NCI-H526 (cell line): ENCODE results near the gene CDC7.
"Not testable (repeated sequence)": the region's sequence is repeated elsewhere in the genome, so short reads cannot be mapped to it uniquely, and the experiment has no call there.

ENCODE experiments used
- DNase-seq, 2 experiments: peaks; one replicate each; lab custom pipeline; 2025; lab: John Stamatoyannopoulos, UW

Gene CDC7

GRCh38 chr1:91500756-91501522 lies at the start of gene CDC7:
CDC7 (plus strand) TSS chr1:91500851; CDS start chr1:91501717, 866 bp downstream.
- peak; percentile 84 to 97 for DNase-seq

GRCh38 chr1:91454136-91454535 lies 46.5 kb upstream of the CDC7 start:
- DNase-seq: no peak

GRCh38 chr1:91455334-91455733 lies 45.3 kb upstream of the CDC7 start:
- DNase-seq: no peak

DNA sequence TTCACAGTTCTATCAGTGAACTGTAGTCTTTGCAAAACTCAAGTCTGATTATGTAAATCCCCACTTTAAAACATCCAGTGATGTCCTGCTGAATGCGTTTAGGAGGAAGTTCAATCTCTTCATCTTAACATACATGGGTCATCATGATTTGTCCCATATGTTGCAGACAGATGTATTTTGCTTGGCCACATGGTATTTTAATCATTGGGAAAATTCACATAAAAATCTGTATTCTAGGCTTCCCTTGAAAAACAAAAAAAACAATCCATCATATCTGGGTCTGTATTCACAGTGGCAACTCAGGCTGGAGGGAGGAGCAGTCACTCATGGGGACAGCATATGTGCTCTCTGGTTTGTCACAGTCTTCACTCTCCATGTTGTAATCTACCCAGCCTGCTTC lies 44.8 kb upstream of the CDC7 start:
- no peak for DNase-seq

DNA sequence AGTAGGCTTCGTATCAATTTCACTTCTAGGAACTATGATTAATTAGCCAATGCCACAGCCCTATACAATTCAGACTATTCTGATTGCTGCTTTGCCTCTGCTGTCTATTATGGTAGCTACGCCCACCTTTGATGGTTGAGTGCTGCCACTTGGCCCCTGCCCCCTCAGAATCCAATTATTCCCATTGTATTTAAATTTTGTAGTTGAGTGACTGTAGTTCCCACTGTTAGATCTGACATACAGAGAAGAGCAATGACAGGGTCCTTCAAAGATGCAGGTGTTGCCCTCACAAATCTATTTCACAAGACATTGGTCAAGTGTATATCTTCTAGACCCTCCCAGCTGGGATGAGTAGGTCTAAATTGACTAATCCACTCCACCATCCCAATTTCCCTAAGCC lies 35.3 kb upstream of the CDC7 start:
- not testable (repeated sequence) for DNase-seq

- no peak for DNase-seq
Measured at GRCh38 chr1:91476533-91477217, 24.0 kb upstream of the CDC7 start.

DNA sequence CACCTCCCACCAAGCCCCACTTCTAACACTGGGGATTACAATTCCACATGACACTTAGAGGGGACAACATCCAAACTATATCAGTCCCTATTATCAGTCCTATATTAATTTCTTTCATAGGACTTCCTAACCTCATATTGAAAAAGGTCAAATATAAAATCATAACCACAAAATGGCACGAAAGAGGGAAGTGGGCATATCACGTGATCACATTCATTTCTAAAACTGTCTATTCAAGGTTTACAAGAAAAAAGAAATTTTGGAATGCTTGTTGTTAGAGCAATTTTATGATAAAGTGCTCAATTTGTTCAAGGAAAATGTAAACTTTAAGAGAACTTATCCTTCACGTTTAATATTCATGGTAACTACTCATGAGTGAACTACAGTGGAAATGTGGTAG lies 13.2 kb upstream of the CDC7 start:
- no peak for DNase-seq

- DNase-seq: no peak
Measured at GRCh38 chr1:91490501-91490900, 10.2 kb upstream of the CDC7 start.

DNA sequence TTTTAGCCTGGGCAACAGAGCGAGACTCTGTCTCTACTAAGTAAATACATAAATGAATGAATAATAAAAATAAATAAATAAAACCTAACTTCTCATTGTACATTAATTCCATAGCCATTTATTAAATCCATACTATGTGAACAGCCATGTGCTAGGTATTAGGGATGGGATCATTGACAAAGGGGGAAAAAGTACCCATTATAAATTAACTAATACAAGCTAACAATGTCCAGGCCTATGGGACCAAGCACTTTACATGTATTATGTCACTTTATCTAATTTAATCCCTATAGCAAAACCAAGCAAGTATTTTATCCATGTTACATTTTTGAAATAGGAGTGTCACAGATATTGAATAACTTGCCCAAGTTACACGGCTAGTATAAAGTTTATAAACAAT lies 2.6 kb upstream of the CDC7 start:
- no peak for DNase-seq

DNA sequence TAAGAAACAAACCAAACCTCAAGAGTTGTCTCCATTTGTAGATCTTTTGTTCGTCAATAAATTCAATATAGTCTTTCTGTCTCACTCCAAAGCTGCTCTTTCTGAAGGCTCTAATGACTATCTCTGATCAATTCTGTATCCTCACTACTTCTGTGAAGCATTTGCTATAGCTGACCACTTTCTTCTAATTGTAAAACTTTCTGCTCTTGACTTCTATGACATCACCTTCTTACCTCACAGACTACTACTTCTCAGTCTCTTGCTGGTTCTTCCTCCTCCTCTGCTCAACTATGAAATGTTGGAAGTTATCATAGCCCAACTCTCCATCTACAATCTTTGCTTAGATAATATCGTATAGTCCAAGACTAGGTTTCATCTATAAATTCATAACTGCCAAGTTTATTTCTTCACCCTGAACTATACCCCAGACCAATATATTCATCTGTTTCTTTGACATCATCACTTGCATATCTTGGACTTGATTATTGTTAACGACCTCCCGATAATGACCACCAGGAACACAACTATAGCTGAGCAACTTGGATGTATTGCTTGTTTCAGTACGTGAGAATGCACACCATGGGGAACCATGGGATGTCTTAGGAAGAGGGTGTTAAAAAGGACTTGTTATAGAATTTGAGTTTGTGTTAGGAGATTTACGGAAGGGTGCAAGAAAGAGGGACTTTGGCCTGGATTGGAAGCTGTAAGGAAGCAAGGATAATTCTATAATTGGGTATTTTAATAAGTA lies 2.0 kb upstream of the CDC7 start:
- no peak for DNase-seq

GRCh38 chr1:91499346-91499745 lies 1.3 kb upstream of the CDC7 start:
- DNase-seq: no peak

- peak in 1 of 2 experiments; percentile 37 for DNase-seq
Measured at GRCh38 chr1:91499904-91500755, 521 bp upstream of the CDC7 start.

DNA sequence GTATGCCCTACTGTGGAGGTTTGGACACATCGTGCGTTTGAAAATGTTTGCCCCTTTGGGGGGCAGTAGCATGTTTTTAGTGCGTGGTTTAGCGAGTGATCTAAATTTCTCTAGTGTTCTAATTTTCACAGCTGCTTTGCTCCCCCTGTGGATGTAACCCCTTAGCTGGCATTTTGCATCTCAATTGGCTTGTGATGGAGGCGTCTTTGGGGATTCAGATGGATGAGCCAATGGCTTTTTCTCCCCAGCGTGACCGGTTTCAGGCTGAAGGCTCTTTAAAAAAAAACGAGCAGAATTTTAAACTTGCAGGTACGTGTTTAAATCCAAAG lies 836 bp downstream of the CDC7 start:
- DNase-seq: peak; percentile 77 to 84

DNA sequence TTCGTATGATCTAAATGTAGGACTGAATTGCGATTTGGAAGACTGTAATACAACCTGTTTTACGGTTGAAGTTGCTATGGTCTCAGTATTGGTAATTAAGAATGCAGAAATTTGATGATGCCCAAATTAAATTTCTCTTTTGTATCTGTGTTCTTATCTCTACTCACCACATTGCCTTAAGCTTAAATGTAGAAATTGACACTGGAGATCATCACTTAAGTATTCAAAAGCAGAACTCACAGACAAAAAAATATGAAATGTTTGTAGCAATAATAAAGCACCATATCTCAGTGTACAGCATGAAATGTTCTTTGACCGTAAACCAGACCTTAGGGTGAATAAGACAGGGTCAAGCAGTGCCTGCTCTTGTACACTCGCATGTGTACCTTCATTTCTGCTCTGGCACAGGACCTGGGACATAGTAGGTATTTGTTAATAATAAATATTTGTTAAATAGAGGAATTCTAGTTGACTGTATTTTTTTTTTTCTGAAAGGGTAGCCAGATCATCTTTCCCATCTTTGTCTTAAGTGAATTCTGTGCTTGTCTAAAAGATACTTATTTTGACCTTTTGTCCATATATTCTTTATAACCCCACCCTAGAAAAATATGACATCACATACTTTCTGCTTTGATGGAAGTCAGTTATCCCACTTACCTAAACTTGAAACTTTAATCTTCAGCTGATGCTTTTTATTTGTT lies 1.5 kb downstream of the CDC7 start:
- peak in 1 of 2 experiments; percentile 12 for DNase-seq

GRCh38 chr1:91502672-91503184 lies 2.1 kb downstream of the CDC7 start:
- peak; percentile 7 to 51 for DNase-seq

GRCh38 chr1:91503332-91503900 lies 2.8 kb downstream of the CDC7 start:
- DNase-seq: no peak

GRCh38 chr1:91503975-91504530 lies 3.4 kb downstream of the CDC7 start:
- DNase-seq: no peak

DNA sequence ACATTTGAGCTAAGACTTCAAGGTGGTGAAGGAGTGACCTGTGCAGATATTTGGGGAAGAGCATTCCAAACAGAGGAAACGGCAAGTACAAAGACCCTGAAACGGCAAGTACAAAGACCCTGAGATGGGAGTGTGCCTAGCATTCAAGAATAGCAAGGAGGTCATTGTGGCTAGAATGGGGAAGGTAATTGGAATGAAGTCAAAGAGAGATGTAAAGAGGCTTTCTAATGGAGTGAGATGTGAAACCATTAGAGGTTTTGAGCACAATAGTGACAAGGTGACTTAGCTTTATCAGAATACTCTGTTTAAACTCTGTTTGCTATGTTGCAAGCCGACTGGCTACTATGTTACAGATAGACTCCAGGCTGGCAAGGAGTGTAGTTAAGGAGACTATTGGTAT lies 4.4 kb downstream of the CDC7 start:
- DNase-seq: no peak

GRCh38 chr1:91506071-91506470 lies 5.4 kb downstream of the CDC7 start:
- DNase-seq: no peak

- no peak for DNase-seq
Measured at GRCh38 chr1:91507328-91507727, 6.7 kb downstream of the CDC7 start.

DNA sequence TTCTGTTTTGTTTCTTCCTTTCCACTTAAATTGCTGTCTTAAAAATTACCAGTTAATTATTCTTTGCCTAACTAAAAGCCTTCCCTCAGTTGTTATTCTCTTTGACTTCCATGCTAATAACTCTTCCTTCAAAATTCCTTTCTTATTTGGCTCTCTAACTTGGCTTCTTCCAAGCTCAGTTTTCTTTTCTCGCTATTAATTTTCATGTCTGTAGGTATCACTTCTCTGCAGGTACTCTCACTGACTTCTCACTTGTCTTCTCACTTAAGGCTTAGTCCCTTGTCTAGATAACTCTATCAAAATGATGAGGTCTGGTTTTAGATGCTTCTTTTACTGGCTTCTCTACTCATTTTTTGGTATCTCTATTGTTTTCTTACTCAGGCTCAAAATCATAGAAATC lies 10.1 kb downstream of the CDC7 start:
- no peak for DNase-seq
